HepG2 (cell line): ENCODE results near the gene PAEP. TPM values are rescaled to one million over a fixed set of nuclear protein-coding genes. Genes with fewer than 3 reads are reported as not detected.

Experiments
- ATAC-seq: fragments of 200-7000 bp; cut with Tn5 transposase; 3 replicates; pipeline ENCODE4 v1.9.1; 2020; ENCODE audit warnings: mild to moderate bottlenecking, moderate library complexity
- BruUV-seq: library from RNA; stranded (reverse); fragments of 400-500 nt; replicated peaks from 2 replicates; lab custom pipeline; 2021; lab: Mats Ljungman, UMichigan
- CTCF ChIA-PET: fragments of 300-600 bp; formaldehyde crosslinking; extraction: SDS; loops from one replicate; lab custom pipeline; 2021; ENCODE audit warnings: low total read pairs, inconsistent platforms, low intra/inter-chr PET ratio; lab: Yijun Ruan, JAX
- POLR2A ChIA-PET: fragments of 350-600 bp; sonication (Branson Sonifier 250); formaldehyde crosslinking; loops from one replicate; lab custom pipeline; 2020; ENCODE audit warnings: antibody characterized with exemption, inconsistent platforms; lab: Yijun Ruan, JAX
- DNase-seq: peaks from one replicate; pipeline ENCODE4 v3.0.0-alpha.2; 2015; ENCODE audit warnings: low spot score
- FAIRE-seq: peaks from 3 replicates; lab custom pipeline; 2011; peaks lifted over from hg19 to GRCh38; lab: Jason Lieb, UNC
- H2AFZ ChIP-seq: one replicate; pipeline ENCODE4 v1.6.1; 2011; ENCODE audit warnings: low read length, inconsistent platforms
- H3K27ac ChIP-seq: fragments of 300-600 bp; 3 replicates; pipeline ENCODE4 v1.8.0; 2011; ENCODE audit warnings: mixed run types, mild to moderate bottlenecking, mixed read lengths, low read length, inconsistent platforms; ENCODE audit not compliant: insufficient read depth; ENCODE audit errors: extremely low read length
- H3K27me3 ChIP-seq, 2 experiments: fragments of 200-600 bp in 1 of 2; 2 replicates in 1 of 2; 3 replicates in 1 of 2; pipeline versions ENCODE4 v1.6.0 to v1.8.0; 2011; ENCODE audit warnings: low read length in 2 of 2, mild to moderate bottlenecking in 2 of 2, moderate library complexity in 2 of 2, inconsistent platforms in 1 of 2; ENCODE audit not compliant: insufficient read depth in 2 of 2, control insufficient read depth in 1 of 2
- H3K36me3 ChIP-seq, 2 experiments: fragments of 200-600 bp in 1 of 2; replicated peaks in 1 of 2; 2 replicates in 1 of 2; 3 replicates in 1 of 2; pipeline versions ENCODE4 v1.5.1 to v1.8.0; 2011; ENCODE audit warnings: low read length in 2 of 2, inconsistent platforms in 1 of 2; ENCODE audit not compliant: insufficient read depth in 2 of 2, control insufficient read depth in 1 of 2
- H3K4me1 ChIP-seq: 2 replicates; pipeline ENCODE4 v1.5.1; 2012; ENCODE audit warnings: low read length, inconsistent platforms; ENCODE audit not compliant: insufficient read depth
- H3K4me2 ChIP-seq: 2 replicates; pipeline ENCODE4 v1.6.0; 2011; ENCODE audit warnings: low read depth, low read length, inconsistent platforms
- H3K4me3 ChIP-seq, 3 experiments: fragments of 200-600 bp in 1 of 3; sonication (generic), shearing (Covaris generic) in 1 of 3; replicated peaks in 1 of 3; 2 replicates each; pipeline ENCODE4 v1.5.1; 2011 to 2016; ENCODE audit warnings: low read length in 3 of 3, inconsistent platforms in 2 of 3, low read depth in 2 of 3, mild to moderate bottlenecking in 2 of 3, control low read depth in 1 of 3, mixed read lengths in 1 of 3; ENCODE audit not compliant: insufficient read depth in 1 of 3
- H3K79me2 ChIP-seq: one replicate; pipeline ENCODE4 v1.6.1; 2011; ENCODE audit warnings: low read length, inconsistent platforms; ENCODE audit not compliant: insufficient read depth
- H3K9ac ChIP-seq: 2 replicates; pipeline ENCODE4 v1.6.0; 2011; ENCODE audit warnings: mild to moderate bottlenecking, low read depth, low read length, inconsistent platforms; ENCODE audit not compliant: insufficient read depth
- H3K9me3 ChIP-seq: 2 replicates; pipeline ENCODE4 v1.5.1; 2012; ENCODE audit warnings: mild to moderate bottlenecking, low read length
- H4K20me1 ChIP-seq: 2 replicates; pipeline ENCODE4 v1.6.0; 2011; ENCODE audit warnings: inconsistent platforms, mild to moderate bottlenecking, low read length, moderate library complexity; ENCODE audit not compliant: insufficient read depth
- ARID5B ChIP-seq: IDR thresholded peaks from 2 replicates; pipeline ENCODE4 v1.4.0; 2020; ENCODE audit warnings: mild to moderate bottlenecking, missing genetic modification reagents
- CBX2 ChIP-seq, 2 experiments: fragments of 200-600 bp in 1 of 2; sonication (generic); formaldehyde crosslinking in 1 of 2; IDR thresholded peaks; 2 replicates each; pipeline versions ENCODE4 v1.7.0 to v1.8.1; 2018 to 2022; ENCODE audit warnings: low read depth in 2 of 2, low read length in 1 of 2, mild to moderate bottlenecking in 1 of 2, missing genetic modification reagents in 1 of 2
- DR1 ChIP-seq: sonication (generic); formaldehyde crosslinking; IDR thresholded peaks from 2 replicates; pipeline ENCODE4 v1.8.0; 2021; ENCODE audit warnings: mild to moderate bottlenecking, missing genetic modification reagents, inconsistent platforms
- KIAA2018 ChIP-seq: sonication (generic); formaldehyde crosslinking; IDR thresholded peaks from 2 replicates; pipeline ENCODE4 v1.5.0; 2020; ENCODE audit warnings: mild to moderate bottlenecking, missing genetic modification reagents, borderline replicate concordance
- LBX2 ChIP-seq: sonication (generic); formaldehyde crosslinking; IDR thresholded peaks from 2 replicates; pipeline ENCODE4 v1.5.0; 2020; ENCODE audit warnings: missing genetic modification reagents, mild to moderate bottlenecking, borderline replicate concordance
- PTBP1 ChIP-seq: fragments of 200-400 bp; formaldehyde crosslinking; IDR thresholded peaks from 2 replicates; pipeline ENCODE4 v1.6.1; 2018; ENCODE audit warnings: low read length, low read depth; ENCODE audit not compliant: poor library complexity, severe bottlenecking
- ZNF234 ChIP-seq: sonication (generic); formaldehyde crosslinking; conservative IDR thresholded peaks from 2 replicates; pipeline ENCODE4 v1.5.1; 2020; ENCODE audit warnings: mild to moderate bottlenecking, missing genetic modification reagents
- ZNF619 ChIP-seq: sonication (generic); formaldehyde crosslinking; IDR thresholded peaks from 2 replicates; pipeline ENCODE4 v1.4.0; 2020; ENCODE audit warnings: mild to moderate bottlenecking, missing genetic modification reagents
- ZZZ3 ChIP-seq: sonication (generic); formaldehyde crosslinking; IDR thresholded peaks from 2 replicates; pipeline ENCODE4 v1.4.0; 2020; ENCODE audit warnings: missing genetic modification reagents, mild to moderate bottlenecking, borderline replicate concordance
- WGBS: methylation state at CpG from one replicate; pipeline ENCODE4 v1.1.6; 2017; ENCODE audit warnings: low lambda C conversion rate; 5-methylcytosine and 5-hydroxymethylcytosine counted together
- in situ Hi-C: cut with HindIII; loops from 2 replicates; pipeline ENCODE4 v1.10.0; 2017; ENCODE audit warnings: low pct_unique_long_range_greater_than_20kb; ENCODE audit not compliant: extremely low pct_ligation_motif_present
- intact Hi-C: fragments of 100-400 bp; cut with micrococcal nuclease; formaldehyde crosslinking; loops from one replicate; pipeline ENCODE4 v1.10.0; 2022; ENCODE audit not compliant: unreplicated experiment
- polyA plus RNA-seq, 8 experiments: library from polyadenylated mRNA; depleted of rRNA in 3 of 8; stranded (reverse) in 7 of 8; unstranded in 1 of 8; fragments of >200 nt; fragmentation: Illumina TruSeq in 4 of 8; extraction: Trizol in 4 of 8; gene quantifications; 2 replicates each; pipeline versions ENCODE4 v1.2.1 to v1.2.3, GENCODE V29; 2011 to 2016; ENCODE audit warnings: low read depth in 4 of 8, missing spikeins in 1 of 8, mixed read lengths in 1 of 8; ENCODE audit not compliant: insufficient read depth in 1 of 8
- total RNA-seq, 5 experiments: library from RNA; depleted of rRNA; stranded (reverse); fragments of >200 nt; fragmentation: Illumina TruSeq; extraction: Trizol; gene quantifications; 2 replicates each; pipeline ENCODE4 v1.2.3, GENCODE V29; 2016; ENCODE audit warnings: low read depth in 1 of 5

Gene PAEP
- total and polyA plus RNA-seq, 2 of the 13 experiments (the other 11 are each of a cell fraction or from before 2014, with no cell fraction given): 0.75 to 10.8 TPM

GRCh38 chr9:135547756-135548736, 13.5 kb upstream of the PAEP start:
- H3K27ac ChIP-seq: no peak overlapping the region
- ATAC-seq (no peak), DNase-seq (no peak), FAIRE-seq (no peak)
- H3K4me3 ChIP-seq: no peak overlapping the region
- 16% methylated on average over 14 of the region's 28 CpGs for WGBS
- intact Hi-C loops (no loop called here), in situ Hi-C loops (no loop called here)
- peaks cover 12 to 44% of the 10 kb centered on the region in 2 experiments; a peak in 4 of 5 replicates for H3K27me3 ChIP-seq
- ChIA-PET CTCF (no interaction called here), POLR2A (no interaction called here)
- no peaks in the 10 kb centered on the region for H4K20me1 ChIP-seq
- no peak overlapping the region for H3K9ac ChIP-seq
- H3K9me3 ChIP-seq: no peaks in the 10 kb centered on the region
- no peaks in the 10 kb centered on the region; the same call in 1 of the 2 replicates for H3K4me1 ChIP-seq
- no peaks in the 10 kb centered on the region for H3K36me3 ChIP-seq
- no peak overlapping the region for H2AFZ ChIP-seq
- H3K4me2 ChIP-seq: no peak overlapping the region
- no TSS peak for BruUV-seq
- H3K79me2 ChIP-seq: no peaks in the 10 kb centered on the region
- TF ChIP-seq KIAA2018 (no peak), ZNF234 (no peak), ARID5B (CRISPR knock-in tag) (no peak), DR1 (no peak), ZZZ3 (CRISPR knock-in tag) (no peak), LBX2 (CRISPR knock-in tag) (no peak), CBX2 (IDR thresholded peaks at IDR 0.05; ENCODE audit: low read depth, low read length) (no peak), CBX2 (CRISPR knock-in tag; IDR thresholded peaks at IDR 0.05; ENCODE audit: low read depth) (no peak), ZNF619 (CRISPR knock-in tag) (no peak), PTBP1 (no peak)
